ENCODE data around the gene RYR3. TPM values are rescaled to one million over a fixed set of nuclear protein-coding genes. Genes with fewer than 3 reads are reported as not detected.
"Not testable (repeated sequence)": the region's sequence is repeated elsewhere in the genome, so short reads cannot be mapped to it uniquely, and the experiment has no call there.

Gene RYR3
- total and polyA plus RNA-seq, 4 donors: 0.09 to 1.4 (median 0.47) TPM

DNA sequence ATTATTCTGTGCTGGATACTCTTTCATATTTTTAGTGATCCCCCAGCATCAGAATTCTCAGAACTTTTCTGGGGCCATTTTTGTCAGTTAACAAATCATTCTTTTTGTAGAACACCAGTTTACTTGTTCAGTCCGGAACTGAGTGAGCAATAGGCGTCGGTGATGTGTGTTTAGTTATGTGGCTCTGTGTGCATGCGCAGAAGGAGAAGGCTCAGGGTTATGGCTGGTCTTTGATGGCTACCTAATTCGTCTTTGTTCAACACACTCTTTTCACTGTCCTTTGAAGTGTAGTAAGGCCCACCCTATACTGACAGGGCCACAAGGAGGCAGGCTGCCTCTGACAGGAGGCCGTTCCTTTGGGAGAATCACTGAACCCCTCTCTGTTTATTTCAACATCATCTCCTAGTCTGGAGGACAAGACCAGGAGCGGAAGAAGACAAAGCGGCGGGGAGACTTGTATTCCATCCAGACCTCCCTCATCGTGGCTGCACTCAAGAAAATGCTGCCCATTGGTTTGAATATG lies 499.4 kb downstream of the RYR3 start:
- H3K4me1 ChIP-seq (ENCODE audit: control insufficient read depth in 5 of 5, insufficient read depth in 5 of 5, low read length in 5 of 5): peaks cover 0 to 3% (median 0%) of the 10 kb centered on the region in 5 donors
- no peak overlapping the region for H3K27ac ChIP-seq (ENCODE audit: low read depth in 1 of 2, low read length in 1 of 2)
- H3K4me3 ChIP-seq: no peak overlapping the region
- peaks cover 0 to 10% (median 0%) of the 10 kb centered on the region in 4 donors for H3K9me3 ChIP-seq (ENCODE audit: control insufficient read depth in 4 of 4, insufficient read depth in 3 of 4, low read length in 3 of 4)
- no peaks in the 10 kb centered on the region for H3K27me3 ChIP-seq (ENCODE audit: control insufficient read depth in 3 of 3, insufficient read depth in 3 of 3, low read length in 2 of 3)
- WGBS, 2 donors: 74 to 85% methylated on average over 10 of the region's 10 CpGs
- H3K9ac ChIP-seq (ENCODE audit: insufficient read depth in 1 of 2, low read length in 2 of 2): no peak overlapping the region
- ATAC-seq (ENCODE audit: insufficient read depth, low FRiP score) (no peak), DNase-seq (peak in 1 of 3 donors; percentile 71)
- no peak for TF ChIP-seq CTCF (IDR thresholded peaks at IDR 0.05; ENCODE audit: control extremely low read depth, extremely low read depth)
- H3K36me3 ChIP-seq (ENCODE audit: control insufficient read depth in 4 of 4, insufficient read depth in 4 of 4, low read length in 4 of 4): no peaks in the 10 kb centered on the region

- no peak for ATAC-seq (ENCODE audit: insufficient read depth, low FRiP score)
- no peak overlapping the region for H3K27ac ChIP-seq (ENCODE audit: low read depth in 1 of 2, low read length in 1 of 2)
- peaks cover 0 to 10% (median 0%) of the 10 kb centered on the region in 4 donors for H3K9me3 ChIP-seq (ENCODE audit: control insufficient read depth in 4 of 4, insufficient read depth in 3 of 4, low read length in 3 of 4)
- no peak for DNase-seq
- no peak overlapping the region for H3K4me3 ChIP-seq
- no peaks in the 10 kb centered on the region for H3K36me3 ChIP-seq (ENCODE audit: control insufficient read depth in 4 of 4, insufficient read depth in 4 of 4, low read length in 4 of 4)
- WGBS, 2 donors: 74 to 84% methylated on average over 6 of the region's 6 CpGs
- no peak for TF ChIP-seq CTCF (IDR thresholded peaks at IDR 0.05; ENCODE audit: control extremely low read depth, extremely low read depth)
- H3K27me3 ChIP-seq (ENCODE audit: control insufficient read depth in 3 of 3, insufficient read depth in 3 of 3, low read length in 2 of 3): no peaks in the 10 kb centered on the region
- no peak overlapping the region for H3K9ac ChIP-seq (ENCODE audit: insufficient read depth in 1 of 2, low read length in 2 of 2)
- peaks cover 0 to 3% (median 0%) of the 10 kb centered on the region in 5 donors for H3K4me1 ChIP-seq (ENCODE audit: control insufficient read depth in 5 of 5, insufficient read depth in 5 of 5, low read length in 5 of 5)
These were observed 500.0 kb downstream of the RYR3 start for GRCh38 chr15:33810806-33811205.

GRCh38 chr15:33813891-33814290 lies 503.1 kb downstream of the RYR3 start:
- Histone ChIP-seq H3K4me1 (ENCODE audit: control insufficient read depth in 5 of 5, insufficient read depth in 5 of 5, low read length in 5 of 5) (no peaks in the 10 kb centered on the region), H3K27me3 (ENCODE audit: control insufficient read depth in 3 of 3, insufficient read depth in 3 of 3, low read length in 2 of 3) (no peaks in the 10 kb centered on the region), H3K9ac (ENCODE audit: insufficient read depth in 1 of 2, low read length in 2 of 2) (no peak overlapping the region), H3K9me3 (ENCODE audit: control insufficient read depth in 4 of 4, insufficient read depth in 3 of 4, low read length in 3 of 4) (peaks cover 0 to 8% (median 0%) of the 10 kb centered on the region in 4 donors), H3K27ac (ENCODE audit: low read depth in 1 of 2, low read length in 1 of 2) (no peak overlapping the region), H3K36me3 (ENCODE audit: control insufficient read depth in 4 of 4, insufficient read depth in 4 of 4, low read length in 4 of 4) (no peaks in the 10 kb centered on the region), H3K4me3 (no peak overlapping the region)
- no peak for TF ChIP-seq CTCF (IDR thresholded peaks at IDR 0.05; ENCODE audit: control extremely low read depth, extremely low read depth)
- 70 to 90% methylated on average over 3 of the region's 3 CpGs for WGBS, 2 donors
- ATAC-seq (ENCODE audit: insufficient read depth, low FRiP score) (no peak), DNase-seq (no peak)

GRCh38 chr15:33819499-33819898 lies 508.7 kb downstream of the RYR3 start:
- DNase-seq; H3K4me1 ChIP-seq (ENCODE audit: control insufficient read depth in 5 of 5, insufficient read depth in 5 of 5, low read length in 5 of 5); H3K36me3 ChIP-seq (ENCODE audit: control insufficient read depth in 4 of 4, insufficient read depth in 4 of 4, low read length in 4 of 4); H3K9ac ChIP-seq (ENCODE audit: insufficient read depth in 1 of 2, low read length in 2 of 2); H3K4me3 ChIP-seq; H3K27ac ChIP-seq (ENCODE audit: low read depth in 1 of 2, low read length in 1 of 2); H3K9me3 ChIP-seq (ENCODE audit: control insufficient read depth in 4 of 4, insufficient read depth in 3 of 4, low read length in 3 of 4); H3K27me3 ChIP-seq (ENCODE audit: control insufficient read depth in 3 of 3, insufficient read depth in 3 of 3, low read length in 2 of 3); ATAC-seq (ENCODE audit: insufficient read depth, low FRiP score): not testable (repeated sequence)
- WGBS, 2 donors: 98% methylated on average over 6 of the region's 6 CpGs

Data from lung (tissue), 12 donors.